DMS 273 treated with DMSO at 0.1 percent for 48 hours (cell line): ENCODE measurements around the gene ARL6.
A peak's percentile ranks its signal among the peaks of the same experiment; 100 is the strongest.

Experiments
- DNase-seq: peaks from one replicate; lab custom pipeline; 2025; lab: John Stamatoyannopoulos, UW

The ARL6 gene, protein sequence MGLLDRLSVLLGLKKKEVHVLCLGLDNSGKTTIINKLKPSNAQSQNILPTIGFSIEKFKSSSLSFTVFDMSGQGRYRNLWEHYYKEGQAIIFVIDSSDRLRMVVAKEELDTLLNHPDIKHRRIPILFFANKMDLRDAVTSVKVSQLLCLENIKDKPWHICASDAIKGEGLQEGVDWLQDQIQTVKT

DNA sequence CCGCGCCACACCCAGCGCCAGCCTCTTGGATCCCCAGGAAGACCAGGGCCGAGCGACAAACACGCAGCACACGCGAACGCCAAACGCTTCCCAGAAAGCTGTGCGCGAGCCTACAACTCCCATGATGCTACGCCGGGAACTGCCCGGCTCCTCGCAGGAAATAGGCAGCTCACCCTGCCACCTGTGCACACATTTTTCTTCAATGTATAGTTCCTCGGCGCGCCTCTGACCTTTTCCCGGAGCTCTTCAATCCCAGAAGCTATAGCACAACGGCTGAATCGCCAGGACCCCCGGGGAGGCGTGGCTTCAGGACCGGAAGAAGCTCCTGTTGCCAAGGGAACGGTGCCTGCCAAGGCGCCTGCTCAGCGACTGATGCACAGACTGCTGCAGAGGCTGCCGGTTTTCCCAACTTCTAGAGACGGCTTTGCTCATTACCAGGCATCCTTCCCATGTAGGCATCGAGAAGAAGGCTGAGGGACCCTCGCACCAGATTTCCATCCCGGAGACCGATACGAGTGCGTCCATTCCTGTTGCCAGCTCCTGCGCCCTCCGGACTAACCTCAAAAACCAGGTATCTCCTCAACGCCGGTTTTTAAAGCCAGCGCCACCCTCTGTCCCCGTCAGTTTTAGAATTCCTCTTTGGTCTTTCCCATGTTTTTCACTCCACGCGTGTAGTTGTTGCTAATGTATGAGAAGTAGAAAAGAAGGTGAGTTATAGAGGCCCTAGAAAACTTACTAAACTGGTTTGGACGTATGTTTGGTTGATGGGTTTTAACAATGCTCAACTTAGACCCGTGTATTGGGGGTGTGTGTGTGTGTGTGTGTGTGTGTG, at the start of gene ARL6:
Gene ARL6, plus strand, starts transcription at position 352 of the 832 bp plus-strand sequence. CDS start 3,350 bp downstream, outside the sequence.
- peak; percentile 97 for DNase-seq

DNA sequence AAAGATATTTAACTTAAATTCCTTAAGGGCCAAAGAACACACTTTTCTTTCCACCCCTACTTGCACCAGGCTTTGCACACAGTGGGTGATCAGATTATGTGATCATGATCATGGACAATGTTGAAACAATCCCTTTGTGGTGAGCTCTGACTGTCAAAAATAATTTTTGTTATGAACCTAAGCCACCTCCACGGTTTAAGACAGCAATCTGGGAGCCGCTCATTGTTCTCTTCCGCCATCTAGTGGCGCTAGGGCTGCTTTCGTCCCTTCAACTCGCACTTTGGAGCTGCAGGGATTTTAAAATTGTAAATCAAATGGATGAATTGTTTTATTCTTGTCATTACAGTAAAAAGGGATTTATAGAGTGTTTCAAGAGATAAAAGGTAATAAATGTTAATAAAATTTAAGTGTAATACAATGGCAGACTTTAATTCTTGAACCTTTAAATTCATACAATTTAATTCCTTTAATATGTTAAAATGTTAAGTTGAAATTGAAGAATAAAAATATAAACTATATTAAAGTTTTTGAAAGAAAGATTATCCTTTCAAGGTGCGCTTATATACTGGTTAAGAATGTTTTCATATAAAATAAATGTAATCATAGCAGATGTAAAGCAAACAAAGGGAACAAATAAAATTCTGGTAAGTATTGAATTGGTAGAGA, 45.3 kb upstream of the ARL6 start:
- peak; percentile 41 for DNase-seq

DNA sequence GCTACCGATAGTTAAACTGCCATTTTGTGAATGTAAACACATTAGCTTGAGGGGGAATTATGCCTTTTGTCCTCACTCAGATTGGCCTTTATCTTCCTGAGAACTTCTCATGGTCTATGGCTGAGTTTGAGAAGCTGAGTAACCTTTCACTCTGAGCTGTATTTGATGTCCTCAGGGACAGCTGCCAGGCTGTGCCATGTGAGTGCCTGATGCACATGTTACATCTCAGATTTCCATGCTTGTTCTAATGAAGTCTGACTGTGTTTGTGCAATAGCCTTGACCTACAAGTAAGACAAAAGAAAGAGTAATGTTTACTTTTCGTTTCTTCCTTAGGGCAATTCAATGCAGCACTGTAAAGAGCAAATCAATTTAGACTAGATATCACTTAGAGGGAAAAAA, 44.1 kb upstream of the ARL6 start:
- no peak for DNase-seq

DNA sequence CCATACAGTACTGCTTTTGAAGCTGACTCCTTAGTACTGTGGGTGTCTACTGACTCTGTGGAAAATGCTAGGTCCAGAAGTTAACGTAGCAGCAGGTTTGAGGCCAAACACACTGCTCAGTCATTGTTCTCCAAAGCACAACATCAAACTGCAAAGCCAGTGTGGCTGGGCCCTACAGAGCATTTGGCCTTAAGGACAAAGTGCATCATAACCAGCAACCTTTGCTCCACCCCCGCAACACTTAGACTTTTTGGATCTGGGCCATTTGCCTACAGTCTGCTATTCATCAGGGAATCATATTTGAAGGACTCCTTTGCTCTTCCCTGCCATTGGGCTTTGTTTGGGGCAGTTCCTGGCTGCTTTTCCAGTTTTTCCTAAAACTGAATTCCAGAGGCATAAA, 43.1 kb upstream of the ARL6 start:
- DNase-seq, result no peak

DNA sequence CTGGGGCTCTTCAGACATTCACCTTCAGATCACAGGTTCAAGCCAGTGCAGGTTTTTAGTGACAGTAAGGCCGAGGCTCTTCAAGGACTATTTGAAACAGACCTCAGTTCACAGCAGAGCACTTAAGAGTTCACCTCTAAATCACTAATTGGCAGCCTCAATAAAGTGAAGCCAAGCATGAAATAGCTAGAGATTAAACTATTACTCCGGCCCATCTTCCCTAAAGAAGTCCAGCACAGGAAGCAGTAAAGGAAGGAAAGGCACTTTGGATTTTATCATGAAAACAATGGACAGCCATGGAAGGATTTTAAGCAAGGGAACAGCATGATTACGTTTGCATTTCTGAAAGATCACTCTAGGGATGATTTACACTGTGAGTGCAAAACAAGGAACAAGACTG, 27.6 kb upstream of the ARL6 start:
- DNase-seq, result no peak

DNA sequence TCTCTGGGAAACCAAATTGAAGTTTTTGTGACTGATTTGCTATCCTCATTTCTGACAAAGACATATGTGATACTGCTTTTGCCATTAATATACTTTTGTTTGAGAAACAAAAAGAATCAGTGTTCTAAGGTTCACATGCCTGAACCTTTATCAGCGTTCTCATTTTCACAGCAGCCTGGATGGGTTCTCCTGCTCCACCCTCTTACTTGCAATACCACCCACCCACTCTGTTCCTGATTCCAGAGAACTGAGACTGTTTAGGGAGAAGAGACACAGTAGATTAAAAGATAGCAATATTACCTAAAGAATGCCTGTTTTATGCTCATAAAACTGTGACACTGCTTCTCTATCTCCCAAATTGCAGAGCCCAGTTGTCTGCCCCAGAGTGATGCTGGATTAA, 25.8 kb upstream of the ARL6 start:
- no peak for DNase-seq

DNA sequence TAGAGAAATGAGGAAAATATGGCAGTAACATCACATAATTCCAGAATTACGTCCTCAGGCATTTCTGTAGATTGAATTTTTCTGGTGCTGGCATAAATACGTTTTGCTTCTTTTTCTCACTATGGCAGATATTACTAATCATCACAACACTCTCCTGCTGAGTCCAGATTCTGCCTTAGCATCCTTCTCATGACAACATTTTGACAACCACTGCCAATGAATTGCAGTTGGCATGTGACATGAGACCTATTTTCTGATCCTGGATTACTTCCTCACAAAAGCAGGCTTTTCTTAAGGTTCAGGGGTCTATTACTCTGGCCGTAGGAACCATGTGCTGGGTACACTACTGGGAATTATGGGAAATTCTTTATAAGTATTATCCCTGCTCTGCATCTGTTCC, 22.5 kb upstream of the ARL6 start:
- no peak for DNase-seq

DNA sequence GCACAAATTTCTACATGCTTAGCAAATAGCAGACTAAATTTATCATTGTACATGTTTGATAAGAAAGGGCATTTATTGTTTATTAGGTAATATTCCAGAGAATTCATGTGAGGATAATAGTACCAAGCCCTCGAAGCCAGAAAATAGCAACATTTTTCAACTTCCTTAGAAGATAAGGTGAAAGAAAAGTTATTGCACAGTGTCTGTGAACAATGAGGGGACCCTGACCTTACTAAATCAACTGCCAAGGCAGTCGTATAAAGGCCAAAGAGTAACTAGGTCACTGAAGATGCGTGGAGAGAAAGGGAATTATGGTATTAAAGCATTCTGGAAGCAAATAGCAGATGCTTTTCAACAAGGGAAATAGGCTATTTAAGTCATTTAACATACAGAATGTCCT, 20.3 kb upstream of the ARL6 start:
- DNase-seq, result no peak

DNA sequence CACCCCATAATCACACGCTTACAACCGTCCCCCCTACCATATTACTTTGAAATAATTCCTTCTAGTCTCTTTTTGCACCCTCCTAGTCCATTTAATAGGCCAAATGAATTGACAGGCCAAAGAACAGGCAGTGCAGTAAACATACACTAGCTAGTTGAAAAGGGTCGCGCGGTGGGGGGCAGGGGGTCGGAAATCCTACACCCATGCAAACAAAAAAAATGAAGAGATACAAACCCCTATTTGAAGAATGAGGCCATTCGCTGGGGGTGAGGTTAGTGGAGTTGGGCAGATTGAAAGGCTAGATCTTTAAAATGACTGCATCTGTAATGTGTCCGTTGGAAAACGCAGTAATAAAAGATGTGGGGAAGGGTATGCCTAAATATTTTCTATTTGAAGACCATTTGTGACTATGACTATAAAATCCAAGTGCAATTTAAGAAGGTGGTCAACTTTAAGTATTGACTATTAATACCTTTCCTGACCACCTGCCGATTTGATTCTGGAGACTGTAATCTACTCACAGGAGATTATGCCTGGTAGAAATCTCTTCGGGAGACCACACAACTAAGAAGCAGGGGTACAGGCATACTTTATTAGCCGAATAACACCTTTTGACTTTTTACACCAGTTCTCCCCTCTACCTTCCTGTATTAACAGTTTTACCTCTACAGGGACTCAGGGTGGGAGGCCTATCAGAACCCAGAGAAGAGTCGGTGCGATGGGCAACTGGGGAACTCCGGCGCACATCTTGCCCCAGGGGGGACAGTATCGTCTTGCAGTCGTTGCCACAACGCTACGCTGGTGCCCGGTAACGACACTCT, 762 bp upstream of the ARL6 start:
- DNase-seq, result no peak

DNA sequence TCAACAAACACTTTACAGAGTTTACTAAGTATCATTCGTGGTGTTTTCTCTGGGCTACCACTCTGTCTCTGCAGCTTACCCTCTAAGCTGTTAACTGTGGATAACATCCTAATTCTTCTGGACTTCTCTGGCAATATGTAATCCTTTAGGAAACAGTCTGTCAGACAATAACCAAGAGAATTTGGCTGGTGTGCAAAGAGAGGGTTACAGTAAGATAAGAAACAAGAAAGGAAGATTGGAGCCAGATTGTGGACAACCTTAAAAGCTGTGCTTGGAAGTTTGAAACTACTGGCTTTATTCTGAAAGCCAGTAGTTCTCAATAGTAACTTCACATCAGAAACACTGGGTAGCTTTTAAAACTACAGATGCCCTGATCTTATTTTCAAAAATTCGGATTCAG, 778 bp downstream of the ARL6 start:
- DNase-seq, result no peak

DNA sequence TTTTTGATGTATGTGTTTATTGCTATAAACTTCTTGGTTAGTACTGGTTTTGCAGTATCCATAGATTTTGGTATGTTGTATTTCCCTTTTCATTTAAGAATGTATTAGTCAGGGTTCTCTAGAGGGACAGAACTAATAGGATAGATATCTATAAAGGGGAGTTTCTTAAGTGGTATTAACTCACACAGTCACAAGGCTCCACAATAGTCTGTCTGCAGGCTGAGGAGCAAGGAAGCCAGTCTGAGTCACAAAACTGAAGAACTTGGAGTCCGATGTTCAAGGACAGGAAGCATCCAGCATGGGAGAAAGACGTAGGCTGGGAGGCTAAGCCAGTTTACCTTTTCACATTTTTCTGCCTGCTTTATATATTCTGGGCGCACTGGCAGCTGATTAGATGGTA, 8.4 kb downstream of the ARL6 start:
- no peak for DNase-seq

DNA sequence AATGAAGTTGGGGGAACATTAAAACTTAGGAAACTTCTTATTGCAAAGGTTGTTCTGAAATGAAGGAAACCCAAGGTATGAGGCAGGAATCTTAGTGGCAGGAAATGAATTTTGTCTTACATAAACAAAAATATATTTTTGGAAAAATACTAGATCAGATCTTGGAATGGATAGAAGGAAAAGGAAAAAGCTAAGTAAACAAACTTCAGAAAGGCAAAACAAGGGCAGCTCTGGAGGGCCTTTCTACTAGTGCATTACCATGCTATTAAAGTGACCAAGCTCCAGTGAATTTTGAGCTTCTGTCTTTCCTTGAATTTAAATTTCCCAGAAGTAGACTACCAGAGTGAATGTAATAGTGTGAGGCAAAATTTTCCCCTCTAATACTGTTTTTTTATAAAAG, 13.6 kb downstream of the ARL6 start:
- DNase-seq, result no peak

DNA sequence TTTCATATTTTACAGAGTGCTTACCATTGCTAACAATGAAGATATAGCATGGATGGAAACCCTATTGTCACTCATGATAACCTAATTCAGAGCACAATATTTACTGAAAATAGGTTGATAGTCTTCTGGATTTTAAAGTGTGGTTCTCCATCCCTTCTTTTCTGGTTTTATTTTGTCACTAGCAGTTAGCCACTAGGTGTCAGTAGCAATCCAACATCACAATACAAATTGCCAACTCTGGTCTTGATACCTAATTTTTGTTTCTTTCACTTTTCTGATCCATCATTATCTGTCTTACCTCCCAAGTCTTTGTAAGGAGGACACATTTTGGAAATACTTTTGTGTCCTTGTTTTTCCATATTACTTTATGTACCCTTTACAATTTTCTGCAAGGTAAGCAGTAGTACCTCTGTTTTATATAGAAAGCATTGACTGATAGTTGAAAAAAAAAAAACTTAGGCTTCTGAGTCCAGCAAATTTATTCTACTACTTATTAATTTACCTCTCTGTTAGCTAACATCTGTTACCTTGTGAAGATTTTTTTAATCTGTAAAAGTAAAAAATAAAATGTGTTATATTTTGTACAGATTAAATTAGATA, 29.0 kb downstream of the ARL6 start:
- DNase-seq, result peak; percentile 43

DNA sequence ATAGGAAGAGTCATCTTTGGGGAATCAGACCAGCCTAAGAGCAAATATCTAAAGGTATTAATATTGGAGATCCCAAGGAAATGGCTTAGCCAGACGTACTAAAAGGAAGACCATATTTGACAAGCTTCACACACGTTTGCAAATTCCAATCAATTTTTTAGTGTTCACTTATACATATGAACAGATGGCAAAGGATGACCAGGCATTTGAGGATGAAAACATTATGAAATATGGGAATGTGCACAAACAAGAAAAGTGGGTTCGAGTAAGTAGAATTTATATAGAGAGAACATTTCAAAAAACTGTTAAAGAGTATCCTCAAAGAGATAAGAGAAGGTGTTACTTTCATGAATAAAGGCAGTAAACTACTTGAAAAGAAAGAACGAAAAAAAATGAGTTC, 31.4 kb downstream of the ARL6 start:
- DNase-seq, result no peak

DNA sequence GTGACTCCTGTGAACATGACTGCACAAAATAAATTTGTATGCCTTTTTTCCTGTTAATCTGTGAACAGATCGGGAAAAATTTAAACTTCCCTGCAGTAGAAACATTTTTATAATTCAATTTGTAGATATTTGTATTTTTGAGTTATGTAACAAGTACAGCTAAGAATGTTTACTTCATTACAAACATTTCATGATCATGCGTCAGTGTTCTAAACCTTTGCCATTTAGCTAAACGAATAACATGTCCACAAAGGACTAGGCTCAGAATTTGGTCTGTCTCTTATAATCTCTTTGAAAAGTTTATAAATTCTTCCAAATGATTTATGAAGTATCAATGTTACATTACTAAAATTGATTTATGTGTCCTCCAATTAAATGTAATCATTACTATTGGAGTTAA, 39.9 kb downstream of the ARL6 start:
- no peak for DNase-seq

DNA sequence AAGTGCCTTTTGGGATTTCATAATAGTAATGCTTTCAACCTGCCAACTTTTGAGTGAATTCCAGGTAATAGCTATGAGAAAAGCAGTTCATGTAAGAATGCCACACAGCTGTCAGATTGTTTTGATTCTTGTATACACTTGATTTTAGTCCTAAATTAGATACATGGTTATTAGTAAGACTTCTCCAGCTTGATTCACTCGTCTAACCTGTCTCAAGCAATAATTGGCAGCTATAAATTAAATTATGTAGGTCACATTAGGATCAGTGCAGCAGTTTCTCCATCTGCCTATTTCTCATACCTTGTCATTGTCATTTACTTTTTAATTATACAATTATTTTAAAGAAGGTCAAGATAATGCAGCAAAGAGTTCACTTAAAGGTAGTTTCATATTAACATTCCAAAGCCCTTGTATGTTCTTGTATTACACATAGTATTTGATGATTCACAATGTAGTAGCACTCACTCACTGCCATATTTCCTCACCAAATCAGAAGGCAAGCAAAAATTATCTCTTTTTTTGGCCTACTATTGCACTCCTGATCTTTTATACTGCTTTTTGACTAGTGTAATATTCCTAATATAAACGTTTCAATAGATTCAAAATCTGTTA, 46.3 kb downstream of the ARL6 start:
- no peak for DNase-seq

DNA sequence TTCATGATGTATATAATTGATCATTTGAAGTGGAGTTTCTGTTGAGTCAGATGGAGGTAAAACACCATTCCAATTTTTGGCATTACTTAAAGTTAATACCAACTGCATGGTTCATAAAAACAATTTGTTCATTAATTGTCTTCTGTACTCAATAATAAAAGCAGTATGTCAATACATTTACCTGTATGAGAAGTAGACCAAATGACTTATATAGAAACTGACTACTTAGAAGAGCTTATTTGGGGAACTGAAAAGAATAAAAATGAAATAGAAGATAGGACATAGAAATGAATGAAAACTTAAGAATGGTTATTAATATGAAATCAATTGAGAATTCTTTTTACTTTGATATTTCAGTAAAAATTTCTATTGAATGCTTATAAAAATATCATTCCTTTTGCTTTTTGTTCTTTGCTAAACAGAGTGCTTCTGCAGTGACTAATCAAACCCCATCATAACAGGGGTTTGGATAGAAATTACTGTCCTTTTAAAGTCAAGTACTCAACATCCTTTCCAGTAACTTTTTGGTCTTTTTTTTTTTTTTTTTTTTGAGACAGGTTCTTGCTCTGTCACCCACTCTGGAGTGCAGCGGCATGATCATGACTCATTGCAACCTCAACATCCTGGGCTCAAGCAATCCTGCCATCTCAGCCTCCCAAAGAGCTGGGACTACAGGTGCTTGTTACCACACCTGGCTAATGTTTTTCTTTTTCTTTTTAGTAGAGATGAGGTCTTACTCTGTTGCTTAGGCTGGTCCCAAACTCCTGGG, 50.8 kb downstream of the ARL6 start:
- no peak for DNase-seq

DNA sequence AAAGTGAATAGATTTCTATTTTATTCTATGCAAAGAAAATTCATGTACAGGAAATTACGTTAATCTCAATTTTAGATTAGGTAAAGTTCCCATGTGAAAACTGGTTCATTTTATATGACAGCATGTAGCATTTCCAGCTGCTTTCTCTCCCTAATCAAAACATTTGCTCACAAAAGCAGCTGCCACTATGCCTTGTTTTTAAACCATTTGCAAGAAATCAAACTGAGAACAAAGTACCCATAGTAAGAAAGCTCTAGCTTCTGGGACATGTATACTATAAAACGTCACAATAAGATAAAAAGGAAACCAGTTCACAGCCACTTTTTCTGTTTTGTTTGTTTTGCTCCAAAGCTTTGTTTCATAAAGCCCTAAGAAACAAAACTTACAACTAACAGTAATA, 52.3 kb downstream of the ARL6 start:
- DNase-seq, result peak; percentile 55

DNA sequence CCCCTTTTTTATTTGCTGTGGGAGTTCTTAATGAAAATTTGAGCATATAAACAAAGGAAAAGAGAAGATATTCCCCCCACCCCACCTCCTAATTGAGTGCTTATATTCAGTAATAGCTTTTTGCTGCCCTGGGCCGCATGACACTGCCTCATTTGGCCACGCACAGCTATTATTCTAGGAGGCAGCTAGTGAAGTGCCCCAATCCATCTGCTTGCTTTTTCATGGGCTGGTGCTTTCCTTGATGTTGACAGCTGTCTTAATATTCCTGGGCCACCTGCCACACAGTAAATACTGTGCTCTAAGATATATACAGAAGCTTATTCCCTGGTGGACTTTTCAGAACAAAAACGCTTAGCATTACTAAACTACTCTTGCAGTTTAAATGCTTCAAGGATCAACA, 53.4 kb downstream of the ARL6 start:
- DNase-seq, result peak; percentile 99

DNA sequence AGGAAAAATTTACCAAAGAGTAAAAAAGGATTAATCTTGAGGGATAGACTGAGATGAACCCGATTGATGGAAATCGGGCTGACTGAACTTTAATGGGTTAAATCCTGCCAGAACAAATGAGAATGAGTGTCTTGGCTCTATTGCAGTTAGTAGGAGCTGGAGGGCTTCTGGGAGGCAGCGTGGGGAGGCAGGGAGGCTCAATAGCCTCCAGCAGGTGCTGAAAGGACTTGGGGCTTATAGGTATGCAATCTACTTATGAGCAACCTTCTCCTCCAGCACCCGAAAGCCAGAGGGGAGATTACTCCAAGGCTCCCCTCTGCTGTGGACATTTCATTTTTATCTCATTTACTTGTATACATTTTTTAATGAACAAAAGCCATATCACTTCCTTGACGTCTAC, 56.2 kb downstream of the ARL6 start:
- DNase-seq, result no peak

DNA sequence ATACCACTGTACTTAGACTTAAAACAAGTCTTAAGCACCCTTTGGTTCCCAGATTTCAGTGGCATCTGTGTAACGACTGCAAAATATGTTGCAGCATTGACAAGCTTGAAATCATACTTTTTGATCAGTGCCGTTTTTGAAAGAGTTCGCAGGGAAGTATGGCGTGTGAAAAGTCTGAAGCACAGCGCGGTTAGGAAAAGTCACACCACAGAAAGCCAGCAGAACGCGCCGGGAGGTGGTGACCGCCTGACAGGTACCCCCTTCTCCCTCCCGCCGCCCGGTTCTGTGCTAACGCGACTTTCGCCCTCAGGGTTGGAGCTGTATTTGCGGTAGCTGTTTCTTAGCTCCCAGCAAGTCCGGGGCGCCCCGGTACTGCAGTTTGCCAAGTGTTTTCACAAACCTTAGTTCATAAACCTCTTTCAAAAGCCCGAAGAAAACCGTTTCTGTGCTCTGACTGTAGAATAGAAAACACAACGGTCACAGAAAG, 56.8 kb downstream of the ARL6 start:
- peak; percentile 85 for DNase-seq
